CD14-positive monocyte (primary cell): ENCODE results near the gene GRID2IP. TPM values are rescaled to one million over a fixed set of nuclear protein-coding genes. Genes with fewer than 3 reads are reported as not detected.

Source experiments
- DNase-seq, 3 donors: peaks; one replicate each; pipeline ENCODE4 v3.0.0-alpha.2; 2011 to 2022
- H2AFZ ChIP-seq: 2 replicates; pipeline ENCODE4 v1.6.0; 2012; ENCODE audit warnings: mild to moderate bottlenecking, low read depth, low read length, inconsistent platforms; ENCODE audit not compliant: insufficient read depth, poor library complexity, severe bottlenecking
- H3K27ac ChIP-seq, 2 donors: 1 replicate in 1 of 2; 2 replicates in 1 of 2; pipeline ENCODE4 v1.5.1; 2012 to 2013; ENCODE audit warnings: low read length in 2 of 2, control low read depth in 1 of 2, inconsistent platforms in 1 of 2, low read depth in 1 of 2, mild to moderate bottlenecking in 1 of 2
- H3K27me3 ChIP-seq, 2 donors: one replicate each; pipeline versions ENCODE4 v1.6.0 to v1.6.1; 2011 to 2013; ENCODE audit warnings: low read length in 2 of 2; ENCODE audit not compliant: control insufficient read depth in 2 of 2, insufficient read depth in 2 of 2
- H3K36me3 ChIP-seq, 2 donors: replicated peaks in 1 of 2; 1 replicate in 1 of 2; 2 replicates in 1 of 2; pipeline versions ENCODE4 v1.5.1 to v1.6.1; 2012 to 2013; ENCODE audit warnings: low read length in 2 of 2, control low read depth in 1 of 2, inconsistent platforms in 1 of 2, mild to moderate bottlenecking in 1 of 2; ENCODE audit not compliant: insufficient read depth in 2 of 2, control insufficient read depth in 1 of 2
- H3K4me1 ChIP-seq, 2 donors: 1 replicate in 1 of 2; 2 replicates in 1 of 2; pipeline versions ENCODE4 v1.5.1 to v1.6.1; 2012 to 2013; ENCODE audit warnings: low read length in 2 of 2, control low read depth in 1 of 2, inconsistent platforms in 1 of 2, mild to moderate bottlenecking in 1 of 2, moderate library complexity in 1 of 2; ENCODE audit not compliant: insufficient read depth in 2 of 2, control insufficient read depth in 1 of 2
- H3K4me2 ChIP-seq: replicated peaks from 2 replicates; pipeline ENCODE3; 2012; ENCODE audit warnings: low read length, moderate library complexity, mild to moderate bottlenecking; ENCODE audit not compliant: poor library complexity, severe bottlenecking; ENCODE audit errors: extremely low read depth
- H3K4me3 ChIP-seq, 3 experiments: fragments of 200-600 bp in 1 of 3; sonication (generic) in 1 of 3; replicated peaks in 1 of 3; 1 replicate in 2 of 3; 2 replicates in 1 of 3; pipeline ENCODE4 v1.5.1; 2011 to 2013; ENCODE audit warnings: low read length in 3 of 3, mild to moderate bottlenecking in 3 of 3, control low read depth in 2 of 3, low read depth in 2 of 3, inconsistent platforms in 1 of 3, moderate library complexity in 1 of 3
- H3K79me2 ChIP-seq: 2 replicates; pipeline ENCODE4 v1.6.0; 2012; ENCODE audit warnings: mild to moderate bottlenecking, control low read depth, inconsistent platforms, low read length, moderate library complexity; ENCODE audit not compliant: insufficient read depth
- H3K9ac ChIP-seq: 2 replicates; pipeline ENCODE4 v1.6.0; 2017; ENCODE audit warnings: low read length, mild to moderate bottlenecking; ENCODE audit not compliant: insufficient read depth, poor library complexity, severe bottlenecking
- H3K9me3 ChIP-seq, 2 donors: replicated peaks in 1 of 2; 1 replicate in 1 of 2; 2 replicates in 1 of 2; pipeline versions ENCODE4 v1.5.1 to v1.6.1; 2012 to 2013; ENCODE audit warnings: low read length in 2 of 2, control low read depth in 1 of 2; ENCODE audit not compliant: control insufficient read depth in 1 of 2, insufficient read depth in 1 of 2
- H4K20me1 ChIP-seq: 2 replicates; pipeline ENCODE4 v1.6.0; 2012; ENCODE audit warnings: mild to moderate bottlenecking, low read length, control low read depth, moderate library complexity; ENCODE audit not compliant: insufficient read depth
- H3K27ac Mint-ChIP-seq, 7 donors: one replicate each; pipeline ENCODE4 v1.8.0; 2020; ENCODE audit warnings: mild to moderate bottlenecking in 7 of 7, mixed read lengths in 7 of 7, moderate library complexity in 6 of 7, inconsistent platforms in 2 of 7
- H3K27me3 Mint-ChIP-seq, 3 donors: one replicate each; pipeline ENCODE4 v1.8.0; 2021 to 2022; ENCODE audit warnings: low read depth in 3 of 3, mild to moderate bottlenecking in 3 of 3, mixed read lengths in 3 of 3, moderate library complexity in 3 of 3, inconsistent platforms in 1 of 3
- H3K36me3 Mint-ChIP-seq, 2 donors: one replicate each; pipeline ENCODE4 v1.8.0; 2020; ENCODE audit warnings: mixed read lengths in 2 of 2, inconsistent platforms in 1 of 2, mild to moderate bottlenecking in 1 of 2
- H3K4me1 Mint-ChIP-seq: one replicate; pipeline ENCODE4 v1.8.0; 2020; ENCODE audit warnings: mild to moderate bottlenecking, mixed read lengths
- H3K4me3 Mint-ChIP-seq, 2 donors: one replicate each; pipeline ENCODE4 v1.8.0; 2020; ENCODE audit warnings: mild to moderate bottlenecking in 2 of 2, mixed read lengths in 2 of 2, moderate library complexity in 1 of 2
- H3K9me3 Mint-ChIP-seq, 7 donors: one replicate each; pipeline ENCODE4 v1.8.0; 2020 to 2022; ENCODE audit warnings: mixed read lengths in 7 of 7, mild to moderate bottlenecking in 6 of 7, moderate library complexity in 6 of 7, inconsistent platforms in 2 of 7
- CTCF ChIP-seq: fragments of 200-600 bp; IDR thresholded peaks from one replicate; pipeline ENCODE4 v1.8.0; 2022; ENCODE audit warnings: antibody characterized with exemption, mild to moderate bottlenecking
- WGBS: methylation state at CpG from one replicate; pipeline ENCODE4 v1.1.5; 2013; ENCODE audit warnings: missing lambda C conversion rate; ENCODE audit not compliant: insufficient coverage; 5-methylcytosine and 5-hydroxymethylcytosine counted together
- intact Hi-C, 2 donors: fragments of 100-400 bp; cut with micrococcal nuclease; formaldehyde crosslinking; loops; one replicate each; pipeline versions ENCODE4 v1.15.0 to v1.15.1; 2023
- polyA plus RNA-seq, 3 donors: library from polyadenylated mRNA; depleted of rRNA in 1 of 3; unstranded in 2 of 3; stranded (reverse) in 1 of 3; fragments of 300-500 nt in 2 of 3; fragments of >200 nt in 1 of 3; fragmentation: Illumina TruSeq in 2 of 3; gene quantifications; 1 replicate in 2 of 3; 2 replicates in 1 of 3; pipeline ENCODE4 v1.2.3, GENCODE V29; 2012 to 2021

Gene GRID2IP
- polyA plus RNA-seq, 3 donors: not detected

GRCh38 chr7:6545398-6546126 is 5.7 kb downstream of the GRID2IP start:
- Histone ChIP-seq H3K4me1 (peaks cover 17 to 18% of the 10 kb centered on the region in 2 donors), H2AFZ (peak overlapping the region; percentile 77), H3K79me2 (no peaks in the 10 kb centered on the region), H3K27ac (no peak overlapping the region), H3K4me2 (peak overlapping the region; percentile 22), H3K9me3 (no peaks in the 10 kb centered on the region), H3K4me3 (no peak overlapping the region), H3K9ac (no peak overlapping the region), H3K36me3 (no peaks in the 10 kb centered on the region), H4K20me1 (no peaks in the 10 kb centered on the region), H3K27me3 (no peaks in the 10 kb centered on the region)
- H3K36me3 Mint-ChIP-seq: no peaks in the 10 kb centered on the region
- WGBS: 62% methylated on average over 10 of the region's 22 CpGs
- intact Hi-C loops: no loop called here
- peak overlapping the region in 1 of 2 donors; percentile 35 for H3K4me3 Mint-ChIP-seq
- peaks cover 0 to 3% (median 0%) of the 10 kb centered on the region in 7 donors for H3K9me3 Mint-ChIP-seq
- peaks cover 14% of the 10 kb centered on the region for H3K4me1 Mint-ChIP-seq
- H3K27ac Mint-ChIP-seq: peak overlapping the region in 1 of 7 donors; percentile 35
- H3K27me3 Mint-ChIP-seq: peaks cover 1 to 2% (median 1%) of the 10 kb centered on the region in 3 donors
- DNase-seq: no peak
- no peak for TF ChIP-seq CTCF

GRCh38 chr7:6542368-6542767 is 8.9 kb downstream of the GRID2IP start:
- WGBS: no CpG with 5 or more reads among the region's 1 CpG
- peaks cover 0 to 2% of the 10 kb centered on the region in 2 donors for H3K27me3 ChIP-seq
- Mint-ChIP-seq H3K27ac (no peak overlapping the region), H3K4me3 (no peak overlapping the region), H3K4me1 (peaks cover 14% of the 10 kb centered on the region), H3K27me3 (peaks cover 9 to 18% (median 15%) of the 10 kb centered on the region in 3 donors), H3K36me3 (no peaks in the 10 kb centered on the region), H3K9me3 (peaks cover 0 to 3% (median 0%) of the 10 kb centered on the region in 7 donors)
- no peaks in the 10 kb centered on the region for H3K79me2 ChIP-seq
- H2AFZ ChIP-seq: no peak overlapping the region
- H4K20me1 ChIP-seq: no peaks in the 10 kb centered on the region
- no peak overlapping the region for H3K27ac ChIP-seq
- no peaks in the 10 kb centered on the region for H3K36me3 ChIP-seq
- H3K4me3 ChIP-seq: no peak overlapping the region
- H3K9ac ChIP-seq: no peak overlapping the region
- DNase-seq: no peak
- intact Hi-C loops: no loop called here
- peaks cover 17 to 18% of the 10 kb centered on the region in 2 donors for H3K4me1 ChIP-seq
- H3K9me3 ChIP-seq: no peaks in the 10 kb centered on the region
- no peak overlapping the region for H3K4me2 ChIP-seq
- no peak for TF ChIP-seq CTCF
